Activated CD4-positive, alpha-beta T cell treated with anti-CD3 and anti-CD28 coated beads for 36 hours (primary cell): ENCODE data around the gene SNX9. TPM values are rescaled to one million over a fixed set of nuclear protein-coding genes. Genes with fewer than 3 reads are reported as not detected.
"Not testable (repeated sequence)": the region's sequence is repeated elsewhere in the genome, so short reads cannot be mapped to it uniquely, and the experiment has no call there.

Experiments
- ATAC-seq: fragments of 200-7000 bp; cut with Tn5 transposase; one replicate; pipeline ENCODE4 v1.10.0; 2021; ENCODE audit warnings: mild to moderate bottlenecking, moderate library complexity
- CTCF ChIA-PET: fragments of 350-600 bp; sonication (Branson Sonifier 250); formaldehyde crosslinking; loops from one replicate; lab custom pipeline; 2021; ENCODE audit warnings: antibody characterized with exemption; lab: Charles Lee
- POLR2A ChIA-PET: fragments of 350-600 bp; sonication (Branson Sonifier 250); formaldehyde crosslinking; loops from one replicate; lab custom pipeline; 2021; ENCODE audit warnings: antibody characterized with exemption, inconsistent platforms; lab: Charles Lee
- DNase-seq: peaks from one replicate; pipeline ENCODE4 v3.0.0-alpha.2; 2020
- H3K27ac Mint-ChIP-seq: one replicate; pipeline ENCODE4 v1.8.0; 2021; ENCODE audit warnings: mixed read lengths
- H3K27me3 Mint-ChIP-seq: one replicate; pipeline ENCODE4 v1.8.0; 2021; ENCODE audit warnings: mixed read lengths
- H3K36me3 Mint-ChIP-seq: one replicate; pipeline ENCODE4 v1.8.0; 2021; ENCODE audit warnings: low read depth, mixed read lengths
- H3K4me1 Mint-ChIP-seq: one replicate; pipeline ENCODE4 v1.8.0; 2021; ENCODE audit warnings: mixed read lengths
- H3K4me3 Mint-ChIP-seq: one replicate; pipeline ENCODE4 v1.8.0; 2021; ENCODE audit warnings: mild to moderate bottlenecking, moderate library complexity, mixed read lengths
- H3K9me3 Mint-ChIP-seq: one replicate; pipeline ENCODE4 v1.8.0; 2021; ENCODE audit warnings: low read depth, mixed read lengths
- intact Hi-C, 2 experiments: fragments of 100-400 bp; cut with DNase I in 1 of 2; cut with micrococcal nuclease in 1 of 2; formaldehyde crosslinking; loops; one replicate each; pipeline versions ENCODE4 v1.14.2 to v1.15.1; 2022 to 2024; cut with DNase I, micrococcal nuclease
- total RNA-seq, 2 experiments: library from RNA; stranded (reverse); gene quantifications; one replicate each; pipeline ENCODE4 v1.2.3, GENCODE V29; 2021

Gene SNX9
- total RNA-seq, 2 experiments from 2014 or later = 39.4 to 43.3 TPM

- POLR2A ChIA-PET = interaction anchor here (0.6 kb wide), 3 partner anchors 12 to 42 kb away, joined by 3 to 5 read pairs (median 3); no protein-coding TSS in a partner anchor
Measured at GRCh38 chr6:157844196-157844595, 21.1 kb downstream of the SNX9 start.

DNA sequence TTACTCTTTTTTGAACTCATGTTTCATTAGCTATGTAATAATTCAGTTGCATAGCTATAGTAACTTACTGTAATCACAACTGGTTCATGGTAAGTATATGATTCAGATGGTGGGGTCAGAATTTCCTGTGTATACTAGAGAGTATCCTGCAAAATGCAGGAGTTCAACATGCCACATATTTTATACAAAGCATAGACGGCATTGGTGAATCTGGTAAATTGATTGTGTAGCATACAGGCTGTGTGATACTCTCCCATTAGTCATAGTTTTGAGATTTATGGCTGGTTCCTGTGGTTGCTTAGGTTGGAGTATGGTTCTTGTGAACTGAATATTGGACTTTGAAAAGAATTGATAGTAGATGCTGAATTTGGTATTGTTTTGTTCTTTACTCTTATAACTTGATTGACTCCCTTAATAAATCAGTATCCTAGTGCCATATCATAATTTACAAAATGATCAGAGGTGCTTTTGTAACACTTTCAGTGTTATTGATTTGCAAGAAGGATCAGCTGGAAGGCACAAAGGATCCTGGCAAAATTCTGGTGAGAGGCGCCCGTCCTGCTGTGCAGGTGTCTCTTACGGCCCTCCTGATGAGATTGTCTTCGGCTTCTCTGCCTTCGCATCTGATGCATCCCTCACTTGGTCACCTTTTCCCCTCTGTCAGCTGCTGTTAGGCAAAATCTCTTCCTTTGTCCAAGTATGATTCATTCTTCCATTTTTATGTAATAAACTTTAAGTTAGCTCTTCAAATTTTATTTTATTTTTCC, 22.6 kb downstream of the SNX9 start:
- POLR2A ChIA-PET = interaction anchor here (0.6 to 1.6 kb wide), 5 partner anchors 10 to 98 kb away, joined by 3 to 6 read pairs (median 3); no protein-coding TSS in a partner anchor
- DNase-seq (no peak), ATAC-seq (peak; percentile 72)
- intact Hi-C loops = loop anchor here (1.0 to 2.0 kb wide), 5 partner anchors 15 to 85 kb away; no protein-coding TSS in a partner anchor
- CTCF ChIA-PET = interaction anchor here (0.6 to 3.5 kb wide), 13 partner anchors 10 to 99 kb away, joined by 3 to 25 read pairs (median 5); no protein-coding TSS in a partner anchor
- no peaks in the 10 kb centered on the region for H3K27me3 Mint-ChIP-seq
- peaks cover 93% of the 10 kb centered on the region for H3K4me1 Mint-ChIP-seq
- H3K36me3 Mint-ChIP-seq = peaks cover 33% of the 10 kb centered on the region
- H3K27ac Mint-ChIP-seq = peak overlapping the region; percentile 72
- H3K4me3 Mint-ChIP-seq = no peak overlapping the region
- H3K9me3 Mint-ChIP-seq = no peaks in the 10 kb centered on the region

More at GRCh38 chr6:157844196-157844595, 21.1 kb downstream of the SNX9 start:
- not testable (repeated sequence) for H3K9me3 Mint-ChIP-seq, H3K27me3 Mint-ChIP-seq, H3K4me3 Mint-ChIP-seq
- H3K4me1 Mint-ChIP-seq = peaks cover 93% of the 10 kb centered on the region
- DNase-seq (peak; percentile 73), ATAC-seq (peak; percentile 25)
- intact Hi-C loops = loop anchor here (2.0 kb wide), 4 partner anchors 13 to 83 kb away; no protein-coding TSS in a partner anchor
- CTCF ChIA-PET = interaction anchor here (0.8 to 3.5 kb wide), 7 partner anchors 9 to 89 kb away, joined by 3 to 25 read pairs (median 5); no protein-coding TSS in a partner anchor
- H3K36me3 Mint-ChIP-seq = peaks cover 24% of the 10 kb centered on the region
- H3K27ac Mint-ChIP-seq = peak overlapping the region; percentile 22

DNA sequence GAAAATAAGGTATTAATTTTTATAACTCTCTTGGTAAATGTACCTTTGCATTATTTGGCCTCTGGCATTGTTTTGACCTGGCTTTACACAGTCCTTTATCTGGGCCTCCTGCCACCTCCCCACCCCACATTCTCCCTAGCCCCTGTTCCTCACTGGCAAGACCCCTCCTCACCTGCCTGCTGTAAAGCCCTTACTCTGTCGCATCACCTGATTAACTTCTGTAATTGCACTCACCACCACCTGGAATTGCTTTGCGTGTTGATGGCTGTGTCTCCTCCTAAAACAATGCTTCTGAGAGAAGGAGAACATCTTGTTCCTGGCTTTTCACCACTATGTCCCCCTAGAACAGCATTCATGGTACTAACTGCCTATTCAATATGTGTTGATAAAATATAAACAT, 24.8 kb downstream of the SNX9 start:
- intact Hi-C loops = no loop called here
- Mint-ChIP-seq H3K4me3 (no peak overlapping the region), H3K4me1 (peaks cover 76% of the 10 kb centered on the region), H3K9me3 (peaks cover 11% of the 10 kb centered on the region), H3K36me3 (peaks cover 40% of the 10 kb centered on the region), H3K27me3 (no peaks in the 10 kb centered on the region), H3K27ac (no peak overlapping the region)
- DNase-seq (no peak), ATAC-seq (no peak)
- ChIA-PET CTCF (interaction anchor here (0.6 to 3.0 kb wide), 7 partner anchors 9 to 50 kb away, joined by 3 to 14 read pairs (median 4); no protein-coding TSS in a partner anchor), POLR2A (interaction anchor here (0.8 kb wide), 2 partner anchors 13 to 87 kb away, joined by 3 read pairs; no protein-coding TSS in a partner anchor)

GRCh38 chr6:157848693-157849092, 25.6 kb downstream of the SNX9 start:
- DNase-seq (no peak), ATAC-seq (no peak)
- CTCF ChIA-PET = interaction anchor here (1.1 to 1.3 kb wide), 2 partner anchors 20 to 79 kb away, joined by 3 to 5 read pairs; no protein-coding TSS in a partner anchor
- peaks cover 19% of the 10 kb centered on the region for H3K9me3 Mint-ChIP-seq
- H3K36me3 Mint-ChIP-seq = peaks cover 48% of the 10 kb centered on the region
- intact Hi-C loops = loop anchor here in 1 of 2 experiments (1.0 kb wide), 1 partner anchor 10 kb away; no protein-coding TSS in a partner anchor
- H3K4me1 Mint-ChIP-seq = peaks cover 77% of the 10 kb centered on the region
- no peaks in the 10 kb centered on the region for H3K27me3 Mint-ChIP-seq
- POLR2A ChIA-PET = interaction anchor here (0.7 to 0.8 kb wide), 3 partner anchors 12 to 88 kb away, joined by 3 read pairs; no protein-coding TSS in a partner anchor
- H3K4me3 Mint-ChIP-seq = no peak overlapping the region
- H3K27ac Mint-ChIP-seq = no peak overlapping the region

DNA sequence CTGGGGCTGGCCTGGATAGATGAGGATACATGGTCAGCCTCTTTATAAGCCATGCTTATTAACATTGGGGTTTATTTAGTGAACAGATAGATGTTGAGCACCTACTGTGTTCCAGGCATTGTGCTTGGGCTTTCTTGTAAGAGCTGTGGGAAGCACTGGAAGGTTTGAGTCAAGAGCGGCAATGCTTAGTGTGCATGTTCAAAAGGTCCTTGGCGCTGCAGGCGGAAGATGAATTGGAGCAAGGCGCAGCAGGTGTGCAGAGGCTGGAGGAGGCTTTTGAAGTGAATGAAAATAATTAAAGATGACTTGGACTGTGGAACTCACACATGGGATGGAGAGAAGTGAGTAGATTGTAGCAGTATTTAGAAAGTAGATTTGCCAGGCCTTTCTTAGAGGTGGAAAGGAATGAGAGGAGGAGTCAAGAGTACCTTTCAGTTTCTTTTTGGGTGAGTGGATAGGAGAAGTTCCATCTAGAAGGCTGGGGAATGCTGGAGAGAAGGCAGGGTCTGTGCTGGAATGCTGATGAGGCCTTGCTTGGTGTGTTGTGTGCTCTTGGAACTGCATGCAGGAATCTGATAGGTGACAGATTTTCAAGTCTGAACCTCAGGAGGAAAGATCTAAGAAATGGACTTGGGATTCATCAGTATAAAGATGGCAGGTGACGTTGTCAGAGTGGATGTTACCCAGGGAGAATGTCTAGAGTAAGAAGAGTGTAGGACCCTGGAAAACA, 26.4 kb downstream of the SNX9 start:
- Mint-ChIP-seq H3K4me3 (peak overlapping the region; percentile 13), H3K9me3 (peaks cover 19% of the 10 kb centered on the region), H3K36me3 (peaks cover 45% of the 10 kb centered on the region), H3K27ac (peak overlapping the region; percentile 55), H3K4me1 (peaks cover 75% of the 10 kb centered on the region), H3K27me3 (no peaks in the 10 kb centered on the region)
- ATAC-seq (peak; percentile 22), DNase-seq (peak; percentile 52)
- CTCF ChIA-PET = interaction anchor here (1.1 to 1.3 kb wide), 3 partner anchors 21 to 79 kb away, joined by 3 to 5 read pairs (median 3); no protein-coding TSS in a partner anchor
- POLR2A ChIA-PET = interaction anchor here (0.7 kb wide), 1 partner anchor 49 kb away, joined by 3 read pairs; no protein-coding TSS in a partner anchor
- intact Hi-C loops = loop anchor here in 1 of 2 experiments (1.0 kb wide), 1 partner anchor 9 kb away; no protein-coding TSS in a partner anchor

GRCh38 chr6:157850030-157850429, 27.0 kb downstream of the SNX9 start:
- no peak overlapping the region for H3K4me3 Mint-ChIP-seq
- CTCF ChIA-PET = interaction anchor here (1.1 kb wide), 1 partner anchor 28 kb away, joined by 3 read pairs; no protein-coding TSS in a partner anchor
- no peaks in the 10 kb centered on the region for H3K27me3 Mint-ChIP-seq
- no peak overlapping the region for H3K27ac Mint-ChIP-seq
- DNase-seq = no peak
- intact Hi-C loops = no loop called here
- ATAC-seq = no peak
- H3K36me3 Mint-ChIP-seq = peaks cover 50% of the 10 kb centered on the region
- peaks cover 76% of the 10 kb centered on the region for H3K4me1 Mint-ChIP-seq
- POLR2A ChIA-PET = no interaction called here
- peaks cover 21% of the 10 kb centered on the region for H3K9me3 Mint-ChIP-seq

DNA sequence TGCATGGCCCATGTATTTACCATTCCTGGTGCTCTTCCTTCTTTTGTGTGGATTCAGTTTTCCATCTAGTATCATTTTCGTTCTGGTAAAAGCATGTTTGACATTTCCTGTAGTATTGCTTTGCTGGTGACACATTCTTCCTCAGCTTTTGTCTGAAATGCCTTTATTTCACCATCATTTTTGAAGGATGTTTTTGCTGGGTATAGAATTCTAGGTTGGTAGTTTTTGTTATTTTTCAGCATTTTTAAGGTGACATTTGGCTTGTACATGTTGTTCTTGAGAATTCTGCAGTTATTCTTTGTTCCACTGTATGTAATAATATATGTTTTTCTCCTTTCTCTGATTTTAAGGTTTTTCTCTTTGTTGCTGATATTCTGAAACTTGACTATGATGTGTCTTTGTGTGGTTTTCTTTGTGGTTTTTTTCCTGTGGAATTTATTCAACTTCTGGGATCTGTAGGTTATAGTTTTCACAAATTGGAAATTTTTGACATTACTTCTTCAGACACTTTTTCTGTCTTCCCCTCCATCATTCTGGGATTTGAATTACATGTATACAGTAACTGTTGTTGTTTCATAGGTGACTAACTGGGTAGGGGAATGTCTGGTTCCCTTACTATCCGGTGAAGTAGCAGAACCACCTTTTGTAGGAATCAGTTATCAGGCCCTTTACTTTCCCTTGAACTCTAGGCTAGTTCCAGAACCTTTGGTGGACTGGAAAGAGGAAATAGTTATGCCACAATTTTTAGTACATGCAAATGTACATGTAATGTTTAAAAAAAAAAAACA, 30.2 kb downstream of the SNX9 start:
- intact Hi-C loops = no loop called here
- peaks cover 51% of the 10 kb centered on the region for H3K36me3 Mint-ChIP-seq
- H3K27ac Mint-ChIP-seq = no peak overlapping the region
- POLR2A ChIA-PET = interaction anchor here (0.7 kb wide), 1 partner anchor 333 kb away, joined by 3 read pairs; no protein-coding TSS in a partner anchor
- H3K27me3 Mint-ChIP-seq = no peaks in the 10 kb centered on the region
- H3K4me1 Mint-ChIP-seq = peaks cover 64% of the 10 kb centered on the region
- H3K9me3 Mint-ChIP-seq = peaks cover 23% of the 10 kb centered on the region
- no peak for DNase-seq
- ATAC-seq = no peak
- no peak overlapping the region for H3K4me3 Mint-ChIP-seq
- CTCF ChIA-PET = interaction anchor here (1.1 to 1.6 kb wide), 3 partner anchors 10 to 90 kb away, joined by 4 to 5 read pairs (median 4); no protein-coding TSS in a partner anchor

DNA sequence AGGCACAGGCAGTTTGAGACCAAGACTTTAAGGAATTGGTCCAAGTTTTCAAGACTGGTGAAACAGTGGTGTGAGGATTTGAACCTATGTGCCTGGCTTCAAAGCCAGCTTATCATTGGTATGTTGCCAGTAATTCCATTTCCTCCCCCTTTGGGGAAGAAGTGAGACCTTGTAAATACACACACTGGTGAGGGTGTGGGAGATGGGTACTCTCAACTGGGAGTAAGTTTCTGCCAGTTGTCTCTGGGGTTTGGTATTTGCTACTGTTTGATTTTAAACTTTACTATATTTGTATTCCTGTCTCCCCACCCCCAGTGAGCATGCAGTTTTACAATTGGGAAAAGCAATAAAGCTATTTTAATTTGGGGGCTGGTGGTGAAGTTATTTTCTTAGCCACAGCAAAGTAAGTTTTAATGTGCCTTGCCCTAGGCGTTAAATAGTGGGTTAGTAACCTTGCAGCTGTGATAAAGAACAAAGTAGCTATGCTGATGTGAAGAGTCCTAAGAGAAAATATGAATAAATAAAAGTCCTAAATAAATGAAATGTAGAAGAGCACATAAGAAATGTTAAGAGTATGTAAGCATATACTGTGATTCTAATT, 31.0 kb downstream of the SNX9 start:
- H3K36me3 Mint-ChIP-seq = peaks cover 57% of the 10 kb centered on the region
- peaks cover 64% of the 10 kb centered on the region for H3K4me1 Mint-ChIP-seq
- CTCF ChIA-PET = interaction anchor here (1.1 to 1.6 kb wide), 3 partner anchors 10 to 91 kb away, joined by 4 to 5 read pairs (median 4); no protein-coding TSS in a partner anchor
- no peaks in the 10 kb centered on the region for H3K27me3 Mint-ChIP-seq
- ATAC-seq (no peak), DNase-seq (no peak)
- peak overlapping the region; percentile 11 for H3K27ac Mint-ChIP-seq
- H3K4me3 Mint-ChIP-seq = no peak overlapping the region
- POLR2A ChIA-PET = interaction anchor here (0.7 kb wide), 1 partner anchor 333 kb away, joined by 3 read pairs; no protein-coding TSS in a partner anchor
- peaks cover 27% of the 10 kb centered on the region for H3K9me3 Mint-ChIP-seq
- intact Hi-C loops = no loop called here

DNA sequence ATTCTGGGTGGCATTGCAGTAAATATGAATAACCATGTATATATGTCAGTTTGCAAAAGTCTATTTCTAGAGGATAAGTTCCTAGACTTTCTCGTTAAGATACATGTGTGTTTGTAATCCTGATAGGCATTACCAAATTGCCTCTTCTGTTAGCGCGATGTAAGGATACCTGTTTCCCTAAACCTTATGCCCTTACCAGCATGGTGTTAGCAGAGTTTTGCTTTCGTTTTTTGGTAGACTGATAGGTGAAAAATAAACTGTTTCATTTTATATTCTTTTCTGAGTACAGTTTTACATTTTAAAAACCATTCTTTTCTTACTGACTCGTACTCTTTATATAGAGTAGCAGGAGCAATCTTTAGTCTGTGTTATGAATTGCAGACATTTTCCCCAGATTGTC, 32.3 kb downstream of the SNX9 start:
- POLR2A ChIA-PET = no interaction called here
- DNase-seq = no peak
- Mint-ChIP-seq H3K4me1 (peaks cover 62% of the 10 kb centered on the region), H3K27ac (no peak overlapping the region), H3K4me3 (no peak overlapping the region), H3K9me3 (peaks cover 27% of the 10 kb centered on the region), H3K36me3 (peaks cover 47% of the 10 kb centered on the region), H3K27me3 (no peaks in the 10 kb centered on the region)
- CTCF ChIA-PET = no interaction called here
- ATAC-seq = no peak
- intact Hi-C loops = no loop called here

- intact Hi-C loops, ATAC-seq, DNase-seq, H3K27me3 Mint-ChIP-seq, CTCF ChIA-PET, POLR2A ChIA-PET, H3K27ac Mint-ChIP-seq, H3K4me3 Mint-ChIP-seq: not testable (repeated sequence)
- Mint-ChIP-seq H3K4me1 (peaks cover 66% of the 10 kb centered on the region), H3K36me3 (peaks cover 47% of the 10 kb centered on the region), H3K9me3 (peaks cover 27% of the 10 kb centered on the region)
Measured at GRCh38 chr6:157855804-157856203, 32.8 kb downstream of the SNX9 start.
